Glutamatergic neuron (in vitro differentiated cells): ENCODE results near the gene ZFR2. TPM values are rescaled to one million over a fixed set of nuclear protein-coding genes. Genes with fewer than 3 reads are reported as not detected.
"Not testable (repeated sequence)": the region's sequence is repeated elsewhere in the genome, so short reads cannot be mapped to it uniquely, and the experiment has no call there.

Experiments used
- DNase-seq: peaks from one replicate; pipeline ENCODE4 v3.0.0; 2022
- H3K27ac Mint-ChIP-seq: one replicate; pipeline ENCODE4 v1.8.0; 2020; ENCODE audit warnings: mild to moderate bottlenecking, mixed read lengths, inconsistent platforms; ENCODE audit not compliant: unreplicated experiment
- H3K27me3 Mint-ChIP-seq: one replicate; pipeline ENCODE4 v1.8.0; 2020; ENCODE audit warnings: mild to moderate bottlenecking, moderate library complexity, mixed read lengths, inconsistent platforms; ENCODE audit not compliant: unreplicated experiment
- H3K36me3 Mint-ChIP-seq: one replicate; pipeline ENCODE4 v1.8.0; 2020; ENCODE audit warnings: mild to moderate bottlenecking, mixed read lengths, inconsistent platforms; ENCODE audit not compliant: unreplicated experiment
- H3K4me1 Mint-ChIP-seq: one replicate; pipeline ENCODE4 v1.8.0; 2020; ENCODE audit warnings: mild to moderate bottlenecking, low read depth, mixed read lengths, inconsistent platforms; ENCODE audit not compliant: unreplicated experiment
- H3K4me3 Mint-ChIP-seq: one replicate; pipeline ENCODE4 v1.8.0; 2020; ENCODE audit warnings: mild to moderate bottlenecking, mixed read lengths, inconsistent platforms; ENCODE audit not compliant: unreplicated experiment
- H3K9me3 Mint-ChIP-seq: one replicate; pipeline ENCODE4 v1.8.0; 2020; ENCODE audit warnings: mild to moderate bottlenecking, moderate library complexity, mixed read lengths, inconsistent platforms; ENCODE audit not compliant: unreplicated experiment
- total RNA-seq: library from RNA; stranded (reverse); fragmentation: NEBNext Ultra II Directional; extraction: Animal tissue kit (Norgen Biotek cat#: 25700); gene quantifications from one replicate; pipeline ENCODE4 v1.2.1, GENCODE V29; 2021; ENCODE audit not compliant: unreplicated experiment
- TF ChIP-seq, protein P1 (sequence below): fragments of 200-600 bp; sonication (generic); IDR thresholded peaks from one replicate; pipeline ENCODE4 v1.5.0; 2021; ENCODE audit not compliant: partially characterized antibody, unreplicated experiment

Gene ZFR2
- total RNA-seq, 1 donor from 2014 or later = 8.9 TPM

DNA sequence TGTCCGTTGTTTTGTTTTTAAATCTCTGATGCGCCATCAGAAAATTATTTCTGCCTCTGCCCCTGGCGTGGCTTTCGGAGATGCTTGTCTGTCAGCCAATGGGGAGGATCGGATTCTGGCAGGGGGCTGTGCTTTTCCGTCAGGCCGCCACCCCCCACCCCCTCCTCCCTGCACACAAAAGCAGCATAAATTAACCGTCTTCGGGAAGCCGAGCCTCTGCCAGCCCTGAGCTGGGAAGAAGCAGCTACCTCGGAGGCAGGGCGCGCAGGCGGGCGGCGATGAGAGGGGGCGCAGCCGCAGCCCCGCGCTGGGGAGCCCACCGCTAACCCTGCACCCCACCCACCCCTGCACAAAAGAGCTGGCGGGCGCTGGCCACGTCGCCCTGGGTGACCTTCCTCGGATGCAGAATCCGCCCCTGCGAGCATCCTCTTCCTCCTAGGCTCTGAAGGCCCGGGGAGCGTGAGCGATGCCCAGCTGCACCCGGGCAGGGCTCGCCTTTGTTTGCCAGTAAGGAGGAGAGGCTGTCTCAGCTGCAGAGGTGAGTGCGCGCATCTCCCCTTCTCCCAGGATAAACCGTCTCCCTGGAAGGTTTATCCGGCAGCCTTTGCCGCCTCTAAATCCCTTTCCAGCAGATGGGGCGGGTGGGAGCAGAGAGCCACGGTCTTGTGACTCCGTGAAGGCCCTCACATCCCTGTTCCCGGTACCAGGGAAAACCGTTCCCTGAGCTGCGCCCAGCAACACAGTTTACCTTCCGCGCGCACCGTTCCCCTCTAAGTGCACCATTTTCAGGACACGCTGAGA lies 11.8 kb upstream of the ZFR2 start, which contains the start of gene ATCAY:
ATCAY (plus strand) TSS at position 215 of the 801 bp plus-strand sequence. CDS start 5,083 bp downstream, outside the sequence.
- TF ChIP-seq, protein P1, sequence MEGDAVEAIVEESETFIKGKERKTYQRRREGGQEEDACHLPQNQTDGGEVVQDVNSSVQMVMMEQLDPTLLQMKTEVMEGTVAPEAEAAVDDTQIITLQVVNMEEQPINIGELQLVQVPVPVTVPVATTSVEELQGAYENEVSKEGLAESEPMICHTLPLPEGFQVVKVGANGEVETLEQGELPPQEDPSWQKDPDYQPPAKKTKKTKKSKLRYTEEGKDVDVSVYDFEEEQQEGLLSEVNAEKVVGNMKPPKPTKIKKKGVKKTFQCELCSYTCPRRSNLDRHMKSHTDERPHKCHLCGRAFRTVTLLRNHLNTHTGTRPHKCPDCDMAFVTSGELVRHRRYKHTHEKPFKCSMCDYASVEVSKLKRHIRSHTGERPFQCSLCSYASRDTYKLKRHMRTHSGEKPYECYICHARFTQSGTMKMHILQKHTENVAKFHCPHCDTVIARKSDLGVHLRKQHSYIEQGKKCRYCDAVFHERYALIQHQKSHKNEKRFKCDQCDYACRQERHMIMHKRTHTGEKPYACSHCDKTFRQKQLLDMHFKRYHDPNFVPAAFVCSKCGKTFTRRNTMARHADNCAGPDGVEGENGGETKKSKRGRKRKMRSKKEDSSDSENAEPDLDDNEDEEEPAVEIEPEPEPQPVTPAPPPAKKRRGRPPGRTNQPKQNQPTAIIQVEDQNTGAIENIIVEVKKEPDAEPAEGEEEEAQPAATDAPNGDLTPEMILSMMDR = no peak
- H3K36me3 Mint-ChIP-seq = no peaks in the 10 kb centered on the region
- peaks cover 2% of the 10 kb centered on the region for H3K4me1 Mint-ChIP-seq
- peak; percentile 82 for DNase-seq
- peaks cover 7% of the 10 kb centered on the region for H3K9me3 Mint-ChIP-seq
- peak within 1 kb of the TSS; percentile 97 for H3K4me3 Mint-ChIP-seq
- peak within 1 kb of the TSS; percentile 99 for H3K27ac Mint-ChIP-seq
- peaks cover 7% of the 10 kb centered on the region for H3K27me3 Mint-ChIP-seq

DNA sequence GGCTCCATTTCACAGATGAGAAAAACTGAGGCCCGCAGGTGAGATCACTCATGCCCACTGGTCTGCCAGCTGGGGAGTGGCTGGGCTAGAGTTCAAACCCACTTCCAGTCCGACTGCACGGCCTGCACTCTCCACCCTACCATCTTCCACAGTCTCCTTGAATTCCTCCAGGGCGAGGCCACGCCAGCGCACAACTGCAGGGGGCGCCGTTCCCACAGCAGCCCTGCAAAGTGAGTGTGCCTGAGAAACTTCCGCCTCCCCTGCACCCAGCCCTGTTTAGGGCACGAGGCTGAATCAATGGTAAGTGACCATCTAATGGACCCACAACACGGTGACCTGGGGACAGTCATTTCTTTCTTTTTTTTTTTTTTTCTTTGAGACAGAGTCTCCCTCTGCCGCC lies 10.8 kb upstream of the ZFR2 start:
- Mint-ChIP-seq H3K4me1 (peaks cover 2% of the 10 kb centered on the region), H3K36me3 (no peaks in the 10 kb centered on the region), H3K4me3 (no peak overlapping the region), H3K27me3 (peaks cover 7% of the 10 kb centered on the region), H3K9me3 (peaks cover 7% of the 10 kb centered on the region), H3K27ac (no peak overlapping the region)
- TF ChIP-seq, protein P1 = peak; percentile 67
- no peak for DNase-seq

DNA sequence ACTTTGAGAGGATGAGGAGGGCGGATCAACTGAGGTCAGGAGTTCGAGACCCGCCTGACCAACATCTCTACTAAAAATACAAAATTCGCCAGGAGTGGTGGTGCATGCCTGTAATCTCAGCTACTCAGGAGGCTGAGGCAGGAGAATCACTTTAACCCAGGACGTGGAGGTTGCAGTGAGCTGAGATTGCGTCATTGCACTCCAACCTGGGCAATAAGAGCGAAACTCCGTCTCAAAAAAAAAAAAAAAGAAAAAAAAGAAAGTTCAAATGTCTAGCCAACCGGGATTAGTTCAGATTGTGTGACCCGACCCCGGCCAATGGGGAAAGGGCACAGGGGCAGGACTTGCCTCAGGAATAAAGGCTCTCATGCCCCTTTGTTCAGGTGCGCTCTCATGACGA lies 5.9 kb upstream of the ZFR2 start:
- not testable (repeated sequence) for H3K4me1 Mint-ChIP-seq, H3K27ac Mint-ChIP-seq, H3K9me3 Mint-ChIP-seq, H3K27me3 Mint-ChIP-seq, H3K36me3 Mint-ChIP-seq, H3K4me3 Mint-ChIP-seq, DNase-seq

DNA sequence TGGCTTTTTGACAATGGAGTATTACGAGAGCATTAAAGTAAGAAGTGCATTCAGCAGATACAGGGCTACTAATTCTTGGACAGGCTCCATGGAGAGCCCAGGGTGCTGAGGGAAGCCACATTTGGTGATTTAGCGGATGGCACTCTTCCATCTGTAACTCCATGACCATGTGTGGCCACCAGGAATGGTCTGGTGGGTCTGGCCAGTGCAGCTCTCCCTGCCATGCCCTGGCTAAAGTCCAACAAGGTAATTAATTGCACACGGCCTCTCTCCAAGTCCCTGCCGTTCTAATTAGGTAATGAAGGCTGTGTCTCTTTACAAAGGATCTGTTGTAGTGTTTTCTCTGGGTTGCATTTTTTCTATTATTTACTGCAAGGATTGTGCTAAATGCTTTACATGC lies 4.3 kb upstream of the ZFR2 start:
- Mint-ChIP-seq H3K36me3 (no peaks in the 10 kb centered on the region), H3K27me3 (peaks cover 9% of the 10 kb centered on the region), H3K4me3 (no peak overlapping the region), H3K4me1 (no peaks in the 10 kb centered on the region), H3K27ac (no peak overlapping the region), H3K9me3 (peaks cover 4% of the 10 kb centered on the region)
- TF ChIP-seq, protein P1 = no peak
- no peak for DNase-seq

DNA sequence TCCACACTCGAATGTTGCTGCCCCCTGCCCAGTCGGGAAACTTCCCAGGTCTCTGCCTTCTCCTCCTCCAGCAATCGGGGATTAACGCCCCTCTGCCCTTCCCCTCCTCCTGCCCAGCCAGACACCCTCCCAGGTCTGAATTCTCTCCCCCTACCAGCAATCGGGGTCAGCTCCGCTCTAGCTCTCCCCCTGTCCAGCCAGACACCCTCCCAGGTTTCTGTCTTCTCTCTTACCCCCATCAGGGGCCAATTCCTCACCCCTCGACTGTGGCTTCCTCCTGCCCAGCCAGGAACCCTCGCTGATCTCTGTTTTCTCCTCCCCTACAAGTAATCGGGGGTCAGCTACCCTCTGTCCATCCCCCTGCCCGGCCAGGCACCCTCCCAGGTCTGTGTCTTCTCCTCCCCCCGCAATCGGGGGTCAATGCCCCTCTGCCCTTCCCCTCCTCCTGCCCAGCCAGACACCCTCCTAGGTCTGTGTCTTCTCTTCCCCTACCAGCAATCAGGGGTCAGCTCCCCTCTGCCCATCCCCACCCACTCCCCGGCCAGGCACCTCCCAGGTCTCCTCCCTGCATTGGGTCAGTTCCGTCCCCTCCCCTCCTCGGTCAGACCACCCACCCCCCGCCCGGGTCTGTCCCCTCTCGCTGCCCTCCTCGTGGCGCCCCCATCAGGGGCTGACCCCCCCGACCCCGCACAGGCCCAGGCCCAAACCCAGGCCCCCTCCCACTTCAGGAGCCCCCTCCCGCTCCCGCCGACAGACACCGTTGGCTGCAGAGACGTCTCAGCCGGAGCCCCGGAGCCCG lies 668 bp downstream of the ZFR2 start:
- TF ChIP-seq, protein P1 = no peak
- Mint-ChIP-seq H3K36me3 (no peaks in the 10 kb centered on the region), H3K4me1 (peaks cover 3% of the 10 kb centered on the region), H3K4me3 (peak overlapping the region; percentile 77), H3K27ac (no peak overlapping the region), H3K27me3 (peaks cover 13% of the 10 kb centered on the region), H3K9me3 (peaks cover 6% of the 10 kb centered on the region)
- peak; percentile 30 for DNase-seq
